GM18505 (cell line): ENCODE data around the gene MTFR1L.

Experiments
- ATAC-seq: cut with Tn5 transposase; IDR thresholded peaks from one replicate; pipeline ENCODE4 v1.9.1; 2021; ENCODE audit not compliant: unreplicated experiment
- POLR2A ChIP-seq: IDR thresholded peaks from 4 replicates; pipeline ENCODE4 v1.6.1; 2011; ENCODE audit warnings: borderline replicate concordance; ENCODE audit not compliant: insufficient read depth, insufficient read length; ENCODE audit errors: extremely low read depth

MTFR1L gene

GRCh38 chr1:25813734-25814471, 5.9 kb upstream of the MTFR1L start:
- no peak for TF ChIP-seq POLR2A
- no peak for ATAC-seq

- no peak for TF ChIP-seq POLR2A
- no peak for ATAC-seq
Observed at GRCh38 chr1:25814549-25815087, 5.1 kb upstream of the MTFR1L start.

GRCh38 chr1:25815208-25816111, 4.3 kb upstream of the MTFR1L start:
- ATAC-seq: no peak
- no peak for TF ChIP-seq POLR2A

- no peak for ATAC-seq
Observed at GRCh38 chr1:25816112-25816718, 3.5 kb upstream of the MTFR1L start.

GRCh38 chr1:25817840-25818501, 1.8 kb upstream of the MTFR1L start:
- ATAC-seq: no peak
- TF ChIP-seq POLR2A: no peak

More at GRCh38 chr1:25816112-25816718, 3.5 kb upstream of the MTFR1L start:
- TF ChIP-seq POLR2A: no peak

- ATAC-seq: no peak
- no peak for TF ChIP-seq POLR2A
Observed at GRCh38 chr1:25818569-25818968, 1.2 kb upstream of the MTFR1L start.

GRCh38 chr1:25820247-25821111, 725 bp downstream of the MTFR1L start:
- TF ChIP-seq POLR2A: peak; percentile 68
- ATAC-seq: peak; percentile 37

GRCh38 chr1:25821112-25821476, 1.3 kb downstream of the MTFR1L start:
- ATAC-seq: no peak

GRCh38 chr1:25821630-25822091, 1.9 kb downstream of the MTFR1L start:
- no peak for ATAC-seq
- no peak for TF ChIP-seq POLR2A

More at GRCh38 chr1:25821112-25821476, 1.3 kb downstream of the MTFR1L start:
- TF ChIP-seq POLR2A: no peak

- TF ChIP-seq POLR2A: no peak
- no peak for ATAC-seq
Observed at GRCh38 chr1:25825605-25826004, 5.9 kb downstream of the MTFR1L start.

- ATAC-seq: no peak
- TF ChIP-seq POLR2A: no peak
Observed at GRCh38 chr1:25826571-25826970, 6.8 kb downstream of the MTFR1L start.

GRCh38 chr1:25828491-25828890, 8.7 kb downstream of the MTFR1L start:
- ATAC-seq: no peak
- TF ChIP-seq POLR2A: no peak
